Spinal cord (tissue), 10 donors: Measurements from ENCODE around the gene STRN4. TPM values are rescaled to one million over a fixed set of nuclear protein-coding genes. Genes with fewer than 3 reads are reported as not detected.

Experiments
- DNase-seq, 6 donors: peaks; one replicate each; pipeline versions ENCODE4 v3.0.0 to v3.0.0-alpha.2; 2013 to 2015; ENCODE audit warnings: low spot score in 6 of 6, low read depth in 4 of 6
- H3K27ac ChIP-seq: one replicate; pipeline ENCODE4 v1.5.1; 2013; ENCODE audit warnings: low read depth, low read length, control low read depth
- H3K27me3 ChIP-seq: one replicate; pipeline ENCODE4 v1.6.1; 2013; ENCODE audit warnings: low read length; ENCODE audit not compliant: control insufficient read depth, insufficient read depth
- H3K36me3 ChIP-seq: one replicate; pipeline ENCODE4 v1.6.1; 2013; ENCODE audit warnings: low read length; ENCODE audit not compliant: control insufficient read depth, insufficient read depth
- H3K4me1 ChIP-seq: one replicate; pipeline ENCODE4 v1.6.1; 2013; ENCODE audit warnings: low read length; ENCODE audit not compliant: control insufficient read depth, insufficient read depth
- H3K4me3 ChIP-seq: one replicate; pipeline ENCODE4 v1.5.1; 2013; ENCODE audit warnings: low read depth, low read length, control low read depth
- H3K9me3 ChIP-seq: one replicate; pipeline ENCODE4 v1.6.1; 2013; ENCODE audit warnings: low read length; ENCODE audit not compliant: control insufficient read depth, insufficient read depth
- WGBS: methylation state at CpG from one replicate; pipeline ENCODE4 v1.1.5; 2013; ENCODE audit warnings: missing lambda C conversion rate; ENCODE audit not compliant: insufficient coverage; 5-methylcytosine and 5-hydroxymethylcytosine counted together
- polyA plus RNA-seq, 2 donors: library from polyadenylated mRNA; unstranded; fragments of 120-200 nt; gene quantifications; one replicate each; pipeline ENCODE4 v1.2.1, GENCODE V29; 2013; ENCODE audit not compliant: insufficient read length in 2 of 2
- total RNA-seq, 2 donors: library from RNA; depleted of rRNA in 1 of 2; stranded (reverse); fragments of 120-200 nt in 1 of 2; fragments of >200 nt in 1 of 2; gene quantifications; one replicate each; pipeline versions ENCODE4 v1.2.3 to v1.2.4, GENCODE V29; 2013 to 2014
- donor health status: healthy.

Gene STRN4
- total and polyA plus RNA-seq, 4 donors, result 42.4 to 155 (median 98.5) TPM

DNA sequence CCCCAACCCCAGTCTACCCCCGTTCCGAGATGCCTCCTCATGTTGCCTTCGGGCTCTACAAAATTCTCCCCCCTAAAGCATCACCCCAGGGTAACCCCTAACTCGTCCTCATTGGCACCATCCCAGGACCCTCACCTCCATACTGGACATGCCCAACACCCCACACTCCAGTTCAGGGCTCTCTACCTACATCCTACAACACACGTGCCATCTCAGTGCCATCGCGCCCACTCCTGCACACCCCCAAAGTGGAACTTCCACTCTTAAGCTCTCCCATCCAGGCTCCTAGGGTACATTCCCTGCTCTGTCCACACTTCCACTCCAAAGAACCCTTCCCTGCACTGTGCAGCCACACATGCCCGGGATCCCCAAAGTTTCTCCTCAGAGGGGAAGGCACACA is 1.2 kb downstream of the STRN4 start:
- Histone ChIP-seq H3K36me3 (peaks cover 29% of the 10 kb centered on the region), H3K4me3 (peak overlapping the region; percentile 79), H3K27me3 (no peaks in the 10 kb centered on the region), H3K4me1 (peaks cover 40% of the 10 kb centered on the region), H3K27ac (no peak overlapping the region), H3K9me3 (no peaks in the 10 kb centered on the region)
- DNase-seq, result no peak
- 27% methylated on average over 8 of the region's 8 CpGs for WGBS

DNA sequence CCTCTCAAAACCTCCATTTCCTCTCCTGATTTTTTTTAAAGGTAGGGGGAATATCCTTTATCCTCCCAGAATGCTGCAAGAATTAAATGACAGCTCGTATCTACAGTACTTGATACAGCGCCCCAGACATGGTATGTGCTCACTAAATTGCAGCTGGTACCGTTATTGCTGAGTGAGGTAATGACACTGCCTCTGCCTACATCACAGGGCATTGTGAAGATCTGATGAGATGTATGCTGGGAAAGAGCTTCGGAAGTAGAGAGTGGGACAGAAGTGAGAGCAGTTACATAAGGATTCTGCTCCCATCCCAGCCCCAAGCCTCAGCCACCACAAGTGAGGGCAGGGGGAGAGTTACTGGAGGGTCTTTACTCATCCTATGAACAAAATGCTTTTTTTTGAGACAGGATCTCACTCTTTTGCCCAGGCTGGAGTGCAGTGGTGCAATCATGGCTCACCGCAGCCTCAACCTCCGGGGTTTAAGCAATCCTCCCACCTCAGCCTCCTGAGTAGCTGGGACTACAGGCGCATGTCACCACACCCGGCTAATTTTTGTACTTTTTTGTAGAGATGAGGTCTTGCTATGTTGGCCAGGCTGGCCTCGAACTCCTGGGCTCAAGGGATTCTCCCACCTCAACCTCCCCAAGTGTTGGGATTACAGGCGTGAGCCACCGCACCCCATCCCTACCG is 2.1 kb downstream of the STRN4 start:
- no peak overlapping the region for H3K27ac ChIP-seq

GRCh38 chr19:46742926-46743480 is 3.2 kb downstream of the STRN4 start:
- H3K4me1 ChIP-seq, result peaks cover 55% of the 10 kb centered on the region
- H3K36me3 ChIP-seq, result peaks cover 30% of the 10 kb centered on the region
- no peak for DNase-seq
- WGBS, result 67% methylated on average over 1 of the region's 4 CpGs
- H3K4me3 ChIP-seq, result no peak overlapping the region
- H3K27ac ChIP-seq, result peak overlapping the region; percentile 30
- no peaks in the 10 kb centered on the region for H3K9me3 ChIP-seq
- H3K27me3 ChIP-seq, result no peaks in the 10 kb centered on the region

More for the DNA sequence above, 2.1 kb downstream of the STRN4 start:
- H3K9me3 ChIP-seq, result no peaks in the 10 kb centered on the region
- peaks cover 48% of the 10 kb centered on the region for H3K4me1 ChIP-seq
- peaks cover 27% of the 10 kb centered on the region for H3K36me3 ChIP-seq
- no peak overlapping the region for H3K4me3 ChIP-seq
- H3K27me3 ChIP-seq, result no peaks in the 10 kb centered on the region
- 96% methylated on average over 4 of the region's 12 CpGs for WGBS
- no peak for DNase-seq

GRCh38 chr19:46741447-46741846 is 4.8 kb downstream of the STRN4 start:
- H3K4me3 ChIP-seq, result no peak overlapping the region
- DNase-seq, result no peak
- no peak overlapping the region for H3K27ac ChIP-seq
- H3K4me1 ChIP-seq, result peaks cover 43% of the 10 kb centered on the region
- no peaks in the 10 kb centered on the region for H3K27me3 ChIP-seq
- peaks cover 45% of the 10 kb centered on the region for H3K36me3 ChIP-seq
- H3K9me3 ChIP-seq, result no peaks in the 10 kb centered on the region
- WGBS, result 83% methylated on average over 17 of the region's 17 CpGs

DNA sequence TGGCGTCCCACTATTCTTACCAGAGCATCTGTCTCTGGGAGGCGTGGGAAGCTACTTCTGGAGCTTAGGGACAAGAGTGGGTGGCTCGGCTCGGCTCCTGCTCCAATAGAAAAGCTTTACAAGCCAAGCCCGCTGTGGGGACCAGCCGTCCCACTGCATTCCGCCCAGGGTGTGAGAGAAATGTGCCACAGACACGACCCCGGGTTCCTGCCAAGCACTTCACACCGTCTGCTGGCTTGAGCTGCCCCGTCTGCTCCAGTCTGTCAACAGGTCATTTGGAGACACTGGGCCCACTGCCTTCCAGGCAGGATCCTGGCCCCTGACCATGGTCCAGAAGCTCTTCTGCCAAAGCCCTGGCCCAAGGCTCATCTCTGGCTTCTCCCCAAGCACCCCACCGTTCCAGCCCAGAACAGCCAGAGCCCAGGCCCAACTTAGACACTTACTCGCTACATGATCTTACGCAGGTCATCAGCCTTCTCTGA is 6.9 kb downstream of the STRN4 start:
- H3K9me3 ChIP-seq, result no peaks in the 10 kb centered on the region
- H3K4me1 ChIP-seq, result peaks cover 34% of the 10 kb centered on the region
- H3K27ac ChIP-seq, result no peak overlapping the region
- H3K4me3 ChIP-seq, result no peak overlapping the region
- WGBS, result 57% methylated on average over 12 of the region's 14 CpGs
- H3K36me3 ChIP-seq, result peaks cover 59% of the 10 kb centered on the region
- DNase-seq, result peak in 1 of 6 donors; percentile 60
- no peaks in the 10 kb centered on the region for H3K27me3 ChIP-seq

GRCh38 chr19:46737761-46738171 is 8.5 kb downstream of the STRN4 start:
- Histone ChIP-seq H3K27ac (no peak overlapping the region), H3K4me1 (peaks cover 27% of the 10 kb centered on the region)

GRCh38 chr19:46737298-46737654 is 9.0 kb downstream of the STRN4 start:
- Histone ChIP-seq H3K36me3 (peaks cover 78% of the 10 kb centered on the region), H3K4me1 (peaks cover 27% of the 10 kb centered on the region), H3K9me3 (no peaks in the 10 kb centered on the region), H3K27ac (no peak overlapping the region), H3K27me3 (no peaks in the 10 kb centered on the region), H3K4me3 (no peak overlapping the region)
- 70% methylated on average over 6 of the region's 7 CpGs for WGBS
- DNase-seq, result no peak

More at GRCh38 chr19:46737761-46738171, 8.5 kb downstream of the STRN4 start:
- DNase-seq, result no peak
- H3K36me3 ChIP-seq, result peaks cover 73% of the 10 kb centered on the region
- H3K9me3 ChIP-seq, result no peaks in the 10 kb centered on the region
- WGBS, result 83% methylated on average over 11 of the region's 19 CpGs
- no peak overlapping the region for H3K4me3 ChIP-seq
- no peaks in the 10 kb centered on the region for H3K27me3 ChIP-seq

GRCh38 chr19:46736531-46737297 is 9.5 kb downstream of the STRN4 start:
- WGBS, result 80% methylated on average over 11 of the region's 22 CpGs
- H3K27me3 ChIP-seq, result no peaks in the 10 kb centered on the region
- H3K4me3 ChIP-seq, result no peak overlapping the region
- H3K36me3 ChIP-seq, result peaks cover 81% of the 10 kb centered on the region
- no peaks in the 10 kb centered on the region for H3K9me3 ChIP-seq
- H3K27ac ChIP-seq, result no peak overlapping the region
- peak in 1 of 6 donors; percentile 9 for DNase-seq
- peaks cover 24% of the 10 kb centered on the region for H3K4me1 ChIP-seq

DNA sequence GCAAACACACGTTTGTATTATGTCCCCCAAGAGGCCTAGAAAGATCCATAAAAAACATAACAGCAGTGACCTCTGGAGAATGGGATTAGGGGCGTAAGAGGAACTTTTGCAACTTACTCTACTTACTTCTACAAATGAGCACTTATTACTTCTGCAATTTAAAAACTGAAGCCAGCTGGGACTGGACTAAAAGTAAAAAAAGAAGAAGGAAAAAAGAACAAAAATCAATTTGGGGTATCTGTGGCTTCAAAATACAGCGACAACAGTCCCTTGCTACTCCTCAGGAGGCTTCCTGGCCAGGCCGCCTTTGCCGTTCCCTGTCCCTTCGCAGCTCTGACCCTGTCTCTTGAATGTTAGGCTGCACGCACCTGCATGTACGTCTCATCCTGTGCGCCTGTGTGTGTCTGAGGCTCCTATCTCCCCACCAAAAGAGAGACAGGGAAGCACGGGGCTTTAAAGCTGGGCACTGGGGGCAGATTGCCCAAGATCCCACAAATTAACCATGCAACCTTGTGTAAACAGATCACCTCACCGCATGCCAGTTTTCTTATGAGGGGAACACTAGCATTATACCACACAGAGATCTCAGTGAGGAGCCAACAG is 12.5 kb downstream of the STRN4 start:
- no peak for DNase-seq
- Histone ChIP-seq H3K27me3 (no peaks in the 10 kb centered on the region), H3K4me3 (no peak overlapping the region), H3K36me3 (peaks cover 91% of the 10 kb centered on the region), H3K9me3 (no peaks in the 10 kb centered on the region), H3K27ac (no peak overlapping the region), H3K4me1 (peaks cover 17% of the 10 kb centered on the region)
- WGBS, result 93% methylated on average over 8 of the region's 11 CpGs
